T-helper 9 cell (primary cell): ENCODE measurements around the gene MYBPC2.
"Not testable (repeated sequence)": the region's sequence is repeated elsewhere in the genome, so short reads cannot be mapped to it uniquely, and the experiment has no call there.

Source experiments
- DNase-seq: peaks from one replicate; pipeline ENCODE4 v3.0.0-alpha.2; 2020
- total RNA-seq, 2 donors: gene quantifications; one replicate each; lab custom pipeline; 2026; lab: John Stamatoyannopoulos, UW

MYBPC2 gene
- total RNA-seq: 0 reads per million in 2 donors

- DNase-seq: no peak
Observed at GRCh38 chr19:50432221-50433028, at the start of gene MYBPC2. Gene MYBPC2 (plus strand): TSS chr19:50432892. CDS start chr19:50432954, 62 bp downstream.

- no peak for DNase-seq
Observed at GRCh38 chr19:50383001-50383851, 49.5 kb upstream of the MYBPC2 start.

DNA sequence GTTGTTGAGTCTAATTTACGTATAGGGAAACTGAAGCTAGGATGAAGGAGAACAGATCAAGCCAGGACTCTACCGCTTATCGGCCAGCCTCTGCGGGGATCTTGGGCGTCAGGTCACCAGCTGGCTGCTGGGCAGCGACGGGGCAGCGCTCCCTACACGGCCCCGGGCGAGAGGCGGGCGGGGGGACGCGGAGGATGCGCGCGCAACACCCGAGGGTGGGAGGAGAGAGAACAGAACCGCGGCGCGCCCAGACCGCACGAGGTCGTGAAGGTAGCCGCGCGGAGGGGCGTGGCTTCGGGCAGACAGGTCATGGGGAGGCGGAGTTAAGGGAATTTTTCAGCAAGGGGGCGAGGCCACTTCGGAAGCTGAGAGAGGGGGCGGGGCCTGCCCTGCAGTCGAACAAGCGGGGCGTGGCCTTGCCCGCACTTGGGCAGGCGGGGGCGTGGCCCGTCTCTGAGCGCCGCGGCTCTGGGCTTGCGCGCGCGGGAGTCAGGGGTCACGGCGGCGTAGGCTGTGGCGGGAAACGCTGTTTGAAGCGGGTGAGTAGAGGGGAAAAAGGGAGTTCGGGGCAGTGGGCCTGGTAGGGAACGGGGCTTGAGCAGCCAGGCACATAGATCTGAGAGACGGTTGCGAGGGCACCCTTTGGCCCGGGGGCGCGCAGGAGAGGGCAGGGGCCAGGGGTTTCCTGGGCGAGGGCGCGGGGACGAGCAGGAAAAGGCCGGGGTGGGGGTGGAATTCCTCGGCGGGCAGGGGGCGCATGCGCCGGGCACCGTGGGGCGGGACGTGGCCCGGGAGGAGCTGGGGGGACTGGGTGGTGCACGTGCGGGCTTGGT is 48.6 kb upstream of the MYBPC2 start, which contains the start of gene POLD1:
TSS of gene POLD1 (plus strand) at position 496 of the 833 bp plus-strand sequence. CDS start 14,505 bp downstream, outside the sequence.
- DNase-seq: peak; percentile 98

- DNase-seq: no peak
Observed at GRCh38 chr19:50384685-50385535, 47.8 kb upstream of the MYBPC2 start.

DNA sequence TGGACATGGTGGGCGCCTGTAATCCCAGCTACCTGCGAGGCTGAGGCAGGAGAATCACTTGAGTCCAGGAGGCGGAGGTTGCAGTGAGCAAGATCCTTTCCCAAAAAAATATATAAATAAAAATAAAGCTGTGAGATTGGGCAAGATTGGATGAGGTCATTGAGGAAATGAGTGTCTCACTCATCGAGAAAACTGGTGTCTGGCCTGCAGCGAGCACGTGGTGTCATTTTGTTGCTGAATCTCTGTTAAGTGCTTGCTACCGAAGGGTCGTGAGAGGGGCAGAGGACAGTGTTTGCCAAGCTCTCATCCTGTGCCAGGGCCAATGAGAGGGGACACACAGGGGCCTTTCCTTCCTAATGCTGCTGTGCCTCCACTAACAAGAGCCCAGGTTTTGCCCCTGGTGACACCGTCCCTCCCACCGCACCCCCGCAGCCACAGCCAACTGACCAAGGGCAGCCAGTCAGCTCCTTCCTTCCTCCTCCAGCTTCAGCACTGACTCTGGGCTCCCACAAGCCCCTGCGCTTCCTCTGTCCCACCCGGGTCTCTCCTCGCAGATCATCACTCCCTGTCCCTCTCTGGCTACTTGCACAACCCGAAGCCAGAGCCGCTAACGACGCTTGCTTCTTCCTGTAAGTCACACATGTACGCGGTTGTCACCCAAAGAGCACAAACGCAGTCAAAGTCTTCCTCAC is 45.4 kb upstream of the MYBPC2 start:
- no peak for DNase-seq

GRCh38 chr19:50387868-50388245 is 44.8 kb upstream of the MYBPC2 start:
- no peak for DNase-seq

DNA sequence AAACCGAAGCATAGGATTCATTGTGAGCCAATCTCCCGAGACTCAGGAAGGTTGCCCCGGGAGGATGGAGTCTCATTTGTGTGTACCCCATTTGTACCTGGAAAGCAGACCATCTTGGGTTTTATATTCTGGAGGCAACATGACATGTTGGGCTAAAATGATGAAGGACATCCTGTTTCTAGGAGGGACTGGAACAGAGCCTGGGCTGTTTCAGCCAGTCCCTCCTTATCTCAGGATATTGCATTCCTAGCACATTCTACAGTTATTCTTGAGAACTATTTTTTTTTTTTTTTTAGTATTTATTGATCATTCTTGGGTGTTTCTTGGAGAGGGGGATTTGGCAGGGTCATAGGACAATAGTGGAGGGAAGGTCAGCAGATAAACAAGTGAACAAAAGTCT is 42.4 kb upstream of the MYBPC2 start:
- DNase-seq: not testable (repeated sequence)

GRCh38 chr19:50390952-50391351 is 41.7 kb upstream of the MYBPC2 start:
- not testable (repeated sequence) for DNase-seq

DNA sequence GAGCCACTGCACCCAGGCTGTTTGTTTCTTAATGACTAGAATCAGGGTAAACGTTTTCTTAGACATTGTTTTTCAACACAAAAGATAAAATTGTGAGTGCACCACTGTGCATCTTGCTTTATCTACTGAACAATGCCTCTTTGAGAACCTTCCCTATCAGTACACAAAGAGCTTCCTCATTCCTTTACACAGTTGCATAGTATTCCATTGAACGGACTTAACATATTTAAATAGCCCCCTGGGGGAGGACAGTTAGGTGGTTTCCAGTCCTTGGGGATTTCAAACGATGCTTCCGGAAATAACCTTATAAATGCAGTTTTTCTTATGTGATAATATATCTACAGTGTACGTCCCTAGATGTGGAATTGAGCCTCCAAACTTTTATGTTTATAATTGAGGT is 39.9 kb upstream of the MYBPC2 start:
- DNase-seq: no peak

- DNase-seq: no peak
Observed at GRCh38 chr19:50393589-50393988, 39.1 kb upstream of the MYBPC2 start.

DNA sequence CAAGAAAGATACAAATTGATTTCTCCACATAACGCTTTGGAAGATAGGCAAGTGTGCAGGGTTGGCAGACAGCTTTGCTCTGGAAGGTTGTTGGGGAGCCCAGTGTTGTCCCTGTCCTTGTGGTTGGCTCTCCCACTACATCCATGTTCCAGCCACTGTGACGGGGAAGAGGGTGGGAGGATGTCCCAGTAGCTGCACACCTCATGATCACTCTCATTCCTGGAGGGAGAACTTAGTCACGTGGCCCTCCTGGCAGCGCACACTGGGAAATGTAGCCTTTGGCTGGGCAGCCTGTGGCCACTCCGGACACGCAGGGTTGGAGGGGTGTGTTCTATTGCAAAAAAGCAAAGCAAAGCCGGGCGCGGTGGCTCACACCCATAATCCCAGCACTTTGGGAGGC is 38.7 kb upstream of the MYBPC2 start:
- no peak for DNase-seq

GRCh38 chr19:50398675-50399367 is 33.9 kb upstream of the MYBPC2 start:
- DNase-seq: no peak

DNA sequence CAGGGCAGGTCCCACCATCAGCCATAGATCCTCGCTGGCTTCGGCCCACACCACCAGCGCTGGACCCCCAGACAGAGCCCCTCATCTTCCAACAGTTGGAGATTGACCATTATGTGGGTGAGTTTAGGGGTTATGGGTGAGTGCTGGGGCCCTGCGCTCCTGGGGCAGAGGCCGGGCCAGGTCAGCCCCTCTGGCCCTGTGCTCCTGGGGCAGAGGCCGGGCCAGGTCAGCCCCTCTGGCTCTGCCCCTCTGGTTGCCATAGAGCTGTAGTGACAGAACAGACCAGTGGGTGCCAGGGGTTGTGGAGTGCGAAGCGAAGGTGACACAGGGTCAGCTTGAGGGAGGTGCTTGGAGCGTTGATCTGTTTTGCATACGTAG is 33.3 kb upstream of the MYBPC2 start:
- no peak for DNase-seq

GRCh38 chr19:50401605-50402450 is 30.9 kb upstream of the MYBPC2 start:
- DNase-seq: no peak

DNA sequence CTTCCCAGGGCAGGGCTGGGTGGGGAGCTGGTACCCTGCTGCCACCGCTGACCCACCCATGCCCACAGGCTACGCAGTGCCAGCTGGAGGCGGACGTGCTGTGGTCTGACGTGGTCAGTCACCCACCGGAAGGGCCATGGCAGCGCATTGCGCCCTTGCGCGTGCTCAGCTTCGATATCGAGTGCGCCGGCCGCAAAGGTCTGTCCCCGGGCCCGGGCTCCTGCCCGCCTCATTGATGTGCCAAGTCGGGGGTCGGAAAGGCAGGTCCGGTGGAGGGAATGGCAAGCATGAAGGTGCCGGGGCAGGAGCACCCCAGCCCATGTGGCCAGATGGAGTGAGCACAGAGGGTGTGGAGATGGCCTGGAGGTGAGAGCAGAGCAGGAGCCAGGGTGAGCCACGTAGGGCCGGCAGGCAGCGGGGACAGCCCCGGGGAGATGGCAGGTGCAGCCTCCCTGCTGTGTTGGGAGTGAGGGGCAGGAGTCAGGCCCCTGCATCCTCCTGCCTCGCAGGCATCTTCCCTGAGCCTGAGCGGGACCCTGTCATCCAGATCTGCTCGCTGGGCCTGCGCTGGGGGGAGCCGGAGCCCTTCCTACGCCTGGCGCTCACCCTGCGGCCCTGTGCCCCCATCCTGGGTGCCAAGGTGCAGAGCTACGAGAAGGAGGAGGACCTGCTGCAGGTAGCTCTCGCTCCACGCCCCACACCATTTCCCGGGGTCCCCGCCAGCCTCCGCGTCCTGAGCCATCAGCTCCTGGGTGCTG is 30.0 kb upstream of the MYBPC2 start:
- DNase-seq: no peak

DNA sequence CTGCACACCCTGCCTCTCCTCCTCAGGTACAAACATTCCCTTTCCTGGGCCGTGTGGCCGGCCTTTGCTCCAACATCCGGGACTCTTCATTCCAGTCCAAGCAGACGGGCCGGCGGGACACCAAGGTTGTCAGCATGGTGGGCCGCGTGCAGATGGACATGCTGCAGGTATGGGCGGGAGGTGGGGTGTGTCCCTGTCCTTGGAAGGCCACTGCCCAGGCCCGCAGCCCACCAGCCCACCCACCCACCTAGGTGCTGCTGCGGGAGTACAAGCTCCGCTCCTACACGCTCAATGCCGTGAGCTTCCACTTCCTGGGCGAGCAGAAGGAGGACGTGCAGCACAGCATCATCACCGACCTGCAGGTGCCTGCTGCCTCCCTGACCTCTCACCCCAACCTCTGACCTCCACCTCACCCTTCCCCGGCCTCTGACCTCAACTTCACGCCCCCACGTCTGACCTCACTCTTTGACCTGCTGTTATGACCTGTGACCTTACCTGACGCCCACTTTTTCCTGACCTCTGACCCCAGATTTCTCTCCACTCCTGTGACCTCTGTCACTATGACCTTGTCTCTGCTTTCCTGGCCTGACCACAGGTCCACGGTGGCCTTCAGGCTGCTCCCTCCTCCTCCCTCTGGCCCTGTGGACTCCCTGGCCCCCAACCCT is 26.4 kb upstream of the MYBPC2 start:
- DNase-seq: no peak

GRCh38 chr19:50406829-50407228 is 25.9 kb upstream of the MYBPC2 start:
- no peak for DNase-seq

DNA sequence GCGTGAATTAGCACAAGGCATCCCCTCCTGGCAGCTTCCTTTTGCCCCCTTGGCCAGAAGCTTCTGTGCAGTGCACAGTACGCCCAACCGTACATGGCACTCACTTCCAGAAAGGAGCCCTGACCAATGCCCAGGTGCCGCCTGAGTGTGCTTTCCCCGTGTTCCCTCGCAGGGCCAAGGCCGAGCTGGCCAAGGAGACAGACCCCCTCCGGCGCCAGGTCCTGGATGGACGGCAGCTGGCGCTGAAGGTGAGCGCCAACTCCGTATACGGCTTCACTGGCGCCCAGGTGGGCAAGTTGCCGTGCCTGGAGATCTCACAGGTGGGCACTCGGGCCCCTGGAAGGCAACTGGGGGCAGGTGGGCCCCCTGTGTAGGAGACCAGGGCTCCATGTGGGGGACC is 23.3 kb upstream of the MYBPC2 start:
- no peak for DNase-seq
